WERI-Rb-1 (cell line): ENCODE measurements around the gene ATG16L1.

Source experiments
- DNase-seq: peaks from one replicate; pipeline ENCODE4 v3.0.0-alpha.2; 2020
- H3K27ac ChIP-seq: fragments of 250-450 bp; sonication (Bioruptor Pico); 2 replicates; pipeline ENCODE4 v1.5.1; 2020; ENCODE audit warnings: mild to moderate bottlenecking, moderate library complexity
- H3K27me3 ChIP-seq: fragments of 250-450 bp; sonication (Bioruptor Pico); 2 replicates; pipeline ENCODE4 v1.5.1; 2021; ENCODE audit warnings: mild to moderate bottlenecking, low read depth, moderate library complexity; ENCODE audit not compliant: insufficient read depth, severe bottlenecking
- H3K36me3 ChIP-seq: fragments of 250-450 bp; sonication (Bioruptor Pico); 2 replicates; pipeline ENCODE4 v1.5.1; 2020; ENCODE audit warnings: mild to moderate bottlenecking, moderate library complexity
- H3K4me3 ChIP-seq: 2 replicates; pipeline ENCODE4 v1.5.1; 2011; ENCODE audit warnings: low read depth, mild to moderate bottlenecking, control low read depth, low read length
- H3K9me3 ChIP-seq: fragments of 250-450 bp; sonication (Bioruptor Pico); 2 replicates; pipeline ENCODE4 v1.5.1; 2021; ENCODE audit warnings: mild to moderate bottlenecking, moderate library complexity; ENCODE audit not compliant: severe bottlenecking
- TF ChIP-seq, protein P1 (sequence below): IDR thresholded peaks from 2 replicates; pipeline ENCODE4 v1.5.1; 2011; ENCODE audit warnings: low read depth, mild to moderate bottlenecking, control low read depth, inconsistent platforms, low read length

Gene ATG16L1

DNA sequence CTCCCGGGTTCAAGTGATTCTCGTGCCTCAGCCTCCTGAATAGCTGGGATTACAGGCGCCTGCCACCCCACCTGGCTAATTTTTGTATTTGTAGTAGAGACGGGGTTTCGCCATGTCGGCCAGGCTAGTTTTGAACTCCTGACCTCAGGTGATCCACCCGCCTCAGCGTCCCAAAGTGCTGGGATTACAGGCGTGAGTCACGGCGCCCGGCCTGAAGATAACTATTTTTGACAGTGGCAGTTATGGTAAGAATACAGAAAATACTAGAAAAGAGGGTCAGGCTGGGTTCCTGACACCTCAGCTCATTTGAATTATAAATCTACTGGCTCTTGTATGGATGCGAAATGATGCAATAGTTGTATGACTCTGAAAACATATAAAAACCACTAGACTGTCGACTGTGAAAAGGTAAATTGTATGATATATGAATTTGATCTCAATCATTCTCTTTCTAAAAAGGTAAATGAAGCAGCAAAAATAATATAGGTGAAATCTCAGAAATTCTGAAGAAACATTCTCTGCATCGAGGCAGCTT lies 91.8 kb downstream of the ATG16L1 start:
- H3K4me3 ChIP-seq: no peak overlapping the region
- no peaks in the 10 kb centered on the region for H3K36me3 ChIP-seq
- peak overlapping the region; percentile 69 for H3K27ac ChIP-seq
- TF ChIP-seq, protein P1, sequence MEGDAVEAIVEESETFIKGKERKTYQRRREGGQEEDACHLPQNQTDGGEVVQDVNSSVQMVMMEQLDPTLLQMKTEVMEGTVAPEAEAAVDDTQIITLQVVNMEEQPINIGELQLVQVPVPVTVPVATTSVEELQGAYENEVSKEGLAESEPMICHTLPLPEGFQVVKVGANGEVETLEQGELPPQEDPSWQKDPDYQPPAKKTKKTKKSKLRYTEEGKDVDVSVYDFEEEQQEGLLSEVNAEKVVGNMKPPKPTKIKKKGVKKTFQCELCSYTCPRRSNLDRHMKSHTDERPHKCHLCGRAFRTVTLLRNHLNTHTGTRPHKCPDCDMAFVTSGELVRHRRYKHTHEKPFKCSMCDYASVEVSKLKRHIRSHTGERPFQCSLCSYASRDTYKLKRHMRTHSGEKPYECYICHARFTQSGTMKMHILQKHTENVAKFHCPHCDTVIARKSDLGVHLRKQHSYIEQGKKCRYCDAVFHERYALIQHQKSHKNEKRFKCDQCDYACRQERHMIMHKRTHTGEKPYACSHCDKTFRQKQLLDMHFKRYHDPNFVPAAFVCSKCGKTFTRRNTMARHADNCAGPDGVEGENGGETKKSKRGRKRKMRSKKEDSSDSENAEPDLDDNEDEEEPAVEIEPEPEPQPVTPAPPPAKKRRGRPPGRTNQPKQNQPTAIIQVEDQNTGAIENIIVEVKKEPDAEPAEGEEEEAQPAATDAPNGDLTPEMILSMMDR: no peak
- H3K9me3 ChIP-seq: peaks cover 7% of the 10 kb centered on the region
- peak; percentile 41 for DNase-seq
- no peaks in the 10 kb centered on the region for H3K27me3 ChIP-seq
